Mesendoderm (in vitro differentiated cells): ENCODE results near the gene DENND4C.

Experiments used
- DNase-seq: peaks from one replicate; pipeline ENCODE4 v3.0.0; 2013
- H2AK5ac ChIP-seq: 2 replicates; pipeline ENCODE4 v1.6.1; 2013; ENCODE audit warnings: low read length, inconsistent platforms
- H2BK120ac ChIP-seq: 2 replicates; pipeline ENCODE4 v1.6.1; 2013; ENCODE audit warnings: low read depth, mild to moderate bottlenecking, low read length, moderate library complexity, mixed read lengths
- H2BK15ac ChIP-seq: replicated peaks from 2 replicates; pipeline ENCODE4 v1.6.1; 2013; ENCODE audit warnings: low read depth, mild to moderate bottlenecking, moderate library complexity
- H2BK5ac ChIP-seq: 2 replicates; pipeline ENCODE4 v1.6.1; 2013; ENCODE audit warnings: low read length, inconsistent platforms
- H3K18ac ChIP-seq: 2 replicates; pipeline ENCODE4 v1.6.1; 2013; ENCODE audit warnings: mild to moderate bottlenecking, low read length, mixed read lengths
- H3K23ac ChIP-seq: one replicate; pipeline ENCODE4 v1.6.1; 2013; ENCODE audit warnings: low read length
- H3K27ac ChIP-seq: 2 replicates; pipeline ENCODE4 v1.5.1; 2013; ENCODE audit warnings: low read depth, mild to moderate bottlenecking, inconsistent platforms, low read length, moderate library complexity
- H3K27me3 ChIP-seq: 2 replicates; pipeline ENCODE4 v1.6.1; 2013; ENCODE audit warnings: low read length, control low read depth, mild to moderate bottlenecking, inconsistent platforms; ENCODE audit not compliant: insufficient read depth, poor library complexity
- H3K36me3 ChIP-seq: 2 replicates; pipeline ENCODE4 v1.6.1; 2013; ENCODE audit warnings: low read length, inconsistent platforms; ENCODE audit not compliant: control insufficient read depth, insufficient read depth
- H3K4ac ChIP-seq: one replicate; pipeline ENCODE4 v1.6.1; 2013; ENCODE audit warnings: low read depth, mild to moderate bottlenecking, low read length, moderate library complexity
- H3K4me1 ChIP-seq: 2 replicates; pipeline ENCODE4 v1.6.1; 2013; ENCODE audit warnings: low read depth, low read length, inconsistent platforms; ENCODE audit not compliant: control insufficient read depth
- H3K4me2 ChIP-seq: 2 replicates; pipeline ENCODE4 v1.6.1; 2013; ENCODE audit warnings: low read length
- H3K4me3 ChIP-seq: 2 replicates; pipeline ENCODE4 v1.5.1; 2013; ENCODE audit warnings: mild to moderate bottlenecking, low read length
- H3K56ac ChIP-seq: one replicate; pipeline ENCODE4 v1.6.1; 2013; ENCODE audit warnings: low read length
- H3K79me1 ChIP-seq: 2 replicates; pipeline ENCODE4 v1.6.1; 2013; ENCODE audit warnings: low read length, inconsistent platforms
- H3K79me2 ChIP-seq: 2 replicates; pipeline ENCODE4 v1.6.1; 2013; ENCODE audit warnings: mild to moderate bottlenecking, low read length; ENCODE audit not compliant: control insufficient read depth, insufficient read depth
- H3K9ac ChIP-seq: 2 replicates; pipeline ENCODE4 v1.6.1; 2013; ENCODE audit warnings: low read length, inconsistent platforms
- H4K5ac ChIP-seq: one replicate; pipeline ENCODE4 v1.6.1; 2013; ENCODE audit warnings: low read length
- H4K8ac ChIP-seq: one replicate; pipeline ENCODE4 v1.6.1; 2013; ENCODE audit warnings: low read depth, mild to moderate bottlenecking, control low read depth, low read length, moderate library complexity
- WGBS: extraction: QIAGEN DNeasy Blood & Tissue Kit; methylation state at CpG from one replicate; pipeline ENCODE4 v1.1.7; 2013; ENCODE audit warnings: low lambda C conversion rate, missing lambda C conversion rate; ENCODE audit not compliant: insufficient coverage; ENCODE audit errors: extremely low coverage; 5-methylcytosine and 5-hydroxymethylcytosine counted together

The DENND4C gene

GRCh38 chr9:19420877-19421276 is 190.4 kb downstream of the DENND4C start:
- no peak overlapping the region for H2BK5ac ChIP-seq
- no peak for DNase-seq
- no CpG with 5 or more reads among the region's 1 CpG for WGBS
- H3K4me3 ChIP-seq: no peak overlapping the region
- H3K27ac ChIP-seq: no peak overlapping the region
- H3K56ac ChIP-seq: no peak overlapping the region
- no peak overlapping the region for H3K4me2 ChIP-seq
- H4K8ac ChIP-seq: no peak overlapping the region
- no peak overlapping the region for H2AK5ac ChIP-seq
- H4K5ac ChIP-seq: no peak overlapping the region
- H3K79me2 ChIP-seq: no peaks in the 10 kb centered on the region
- no peaks in the 10 kb centered on the region for H3K79me1 ChIP-seq
- H3K23ac ChIP-seq: no peak overlapping the region
- peaks cover 4% of the 10 kb centered on the region for H3K4me1 ChIP-seq
- no peak overlapping the region for H3K9ac ChIP-seq
- H3K4ac ChIP-seq: no peak overlapping the region
- no peak overlapping the region for H2BK15ac ChIP-seq
- H2BK120ac ChIP-seq: no peak overlapping the region
- H3K18ac ChIP-seq: no peak overlapping the region
- no peaks in the 10 kb centered on the region for H3K27me3 ChIP-seq
- H3K36me3 ChIP-seq: no peaks in the 10 kb centered on the region
